Motor neuron (in vitro differentiated cells): ENCODE data around the gene RPS19BP1. TPM values are rescaled to one million over a fixed set of nuclear protein-coding genes. Genes with fewer than 3 reads are reported as not detected.
A peak's percentile ranks its signal among the peaks of the same experiment; 100 is the strongest.

Experiments used
- ATAC-seq, 8 experiments: fragments of 200-7000 bp; cut with Tn5 transposase; replicated peaks in 6 of 8; 2 replicates each; pipeline ENCODE4 v1.8.0; 2021; ENCODE audit warnings: mild to moderate bottlenecking in 8 of 8, moderate library complexity in 8 of 8
- H3K27ac ChIP-seq, 2 donors: fragments of 250-450 bp; sonication (Bioruptor Pico); 2 replicates each; pipeline ENCODE4 v1.9.0; 2021; ENCODE audit warnings: antibody characterized with exemption in 2 of 2, mild to moderate bottlenecking in 2 of 2, moderate library complexity in 1 of 2
- H3K4me1 ChIP-seq, 2 donors: fragments of 250-450 bp; sonication (Bioruptor Pico); replicated peaks in 1 of 2; 2 replicates each; pipeline ENCODE4 v1.6.1; 2021; ENCODE audit warnings: antibody characterized with exemption in 2 of 2, mild to moderate bottlenecking in 2 of 2, moderate library complexity in 1 of 2
- H3K4me3 ChIP-seq, 5 donors: fragments of 250-450 bp; sonication (Bioruptor Pico); 2 replicates each; pipeline ENCODE4 v1.9.0; 2021; ENCODE audit warnings: antibody characterized with exemption in 5 of 5, mild to moderate bottlenecking in 5 of 5, moderate library complexity in 4 of 5
- WGBS, 10 experiments: fragments of 450-650 bp; shearing (Covaris generic); methylation state at CpG; one replicate each; pipeline ENCODE4 v1.0.0; 2022; 5-methylcytosine and 5-hydroxymethylcytosine counted together
- in situ Hi-C, 9 experiments: fragments of 400-800 bp; cut with MboI; loops; one replicate each; pipeline ENCODE4 v1.15.0; 2021; ENCODE audit warnings: low sequenced_read_pairs in 9 of 9, low pct_unique_long_range_greater_than_20kb in 2 of 9; ENCODE audit not compliant: unreplicated experiment in 9 of 9
- total RNA-seq, 8 experiments: library from RNA; unstranded; fragments of 300-600 nt; gene quantifications; 2 replicates each; pipeline versions ENCODE4 v1.2.3 to v1.2.4, GENCODE V29; 2022

RPS19BP1 gene
- total RNA-seq, 8 experiments from 2014 or later, result 69.1 to 114 (median 89.9) TPM

GRCh38 chr22:39490135-39490798 is 42.3 kb downstream of the RPS19BP1 start:
- H3K4me1 ChIP-seq, result peaks cover 0 to 5% of the 10 kb centered on the region in 2 donors
- in situ Hi-C loops, result loop anchor here in 1 of 9 experiments (25.0 kb wide), 1 partner anchor 328 kb away; the partner anchor contains the start of gene CBX7
- H3K4me3 ChIP-seq, result no peak overlapping the region
- H3K27ac ChIP-seq, result no peak overlapping the region
- WGBS, 10 experiments, result 0 to 53% (median 32%) methylated on average over 2 to 8 of the region's 13 CpGs; no CpG with 5 or more reads in 4 of the 10 experiments
- ATAC-seq, result peak; percentile 53 to 92 (median 82)

GRCh38 chr22:39489094-39490068 is 43.2 kb downstream of the RPS19BP1 start:
- peaks cover 0 to 5% of the 10 kb centered on the region in 2 donors for H3K4me1 ChIP-seq
- 10 to 100% (median 80%) methylated on average over 1 to 5 of the region's 17 CpGs; no CpG with 5 or more reads in 3 of the 10 experiments for WGBS, 10 experiments
- H3K4me3 ChIP-seq, result no peak overlapping the region
- H3K27ac ChIP-seq, result no peak overlapping the region
- in situ Hi-C loops, result loop anchor here in 1 of 9 experiments (25.0 kb wide), 1 partner anchor 327 kb away; the partner anchor contains the start of gene CBX7
- no peak for ATAC-seq

GRCh38 chr22:39488563-39489083 is 43.9 kb downstream of the RPS19BP1 start:
- ATAC-seq, result no peak
- Histone ChIP-seq H3K27ac (no peak overlapping the region), H3K4me1 (peaks cover 0 to 5% of the 10 kb centered on the region in 2 donors), H3K4me3 (no peak overlapping the region)
- in situ Hi-C loops, result loop anchor here in 1 of 9 experiments (25.0 kb wide), 1 partner anchor 326 kb away; the partner anchor contains the start of gene CBX7
- 94 to 100% (median 100%) methylated on average over 1 to 13 of the region's 39 CpGs; no CpG with 5 or more reads in 7 of the 10 experiments for WGBS, 10 experiments

- no peak for ATAC-seq
- H3K4me3 ChIP-seq, result no peak overlapping the region
- in situ Hi-C loops, result loop anchor here in 1 of 9 experiments (25.0 kb wide), 1 partner anchor 326 kb away; the partner anchor contains the start of gene CBX7
- H3K4me1 ChIP-seq, result peaks cover 0 to 5% of the 10 kb centered on the region in 2 donors
- WGBS, 10 experiments, result 91 to 100% (median 100%) methylated on average over 1 to 36 of the region's 70 CpGs; no CpG with 5 or more reads in 5 of the 10 experiments
- no peak overlapping the region for H3K27ac ChIP-seq
Measured at GRCh38 chr22:39487826-39488520, 44.6 kb downstream of the RPS19BP1 start.

GRCh38 chr22:39486951-39487825 is 45.4 kb downstream of the RPS19BP1 start:
- in situ Hi-C loops, result loop anchor here in 1 of 9 experiments (25.0 kb wide), 1 partner anchor 325 kb away; the partner anchor contains the start of gene CBX7
- Histone ChIP-seq H3K4me3 (no peak overlapping the region), H3K27ac (no peak overlapping the region), H3K4me1 (peaks cover 0 to 5% of the 10 kb centered on the region in 2 donors)
- 80 to 90% methylated on average over 1 to 15 of the region's 45 CpGs; no CpG with 5 or more reads in 8 of the 10 experiments for WGBS, 10 experiments
- ATAC-seq, result peak in 4 of 8 experiments; percentile 14 to 93 (median 80)

GRCh38 chr22:39482768-39483167 is 49.8 kb downstream of the RPS19BP1 start:
- Histone ChIP-seq H3K4me3 (no peak overlapping the region), H3K27ac (no peak overlapping the region), H3K4me1 (no peaks in the 10 kb centered on the region)
- 90 to 100% methylated on average over 1 to 3 of the region's 3 CpGs; no CpG with 5 or more reads in 8 of the 10 experiments for WGBS, 10 experiments
- ATAC-seq, result peak in 1 of 8 experiments; percentile 9
- in situ Hi-C loops, result loop anchor here in 1 of 9 experiments (25.0 kb wide), 1 partner anchor 320 kb away; the partner anchor contains the start of gene CBX7

GRCh38 chr22:39481595-39481994 is 51.0 kb downstream of the RPS19BP1 start:
- H3K4me3 ChIP-seq, result no peak overlapping the region
- ATAC-seq, result no peak
- no peaks in the 10 kb centered on the region for H3K4me1 ChIP-seq
- H3K27ac ChIP-seq, result no peak overlapping the region
- in situ Hi-C loops, result loop anchor here in 1 of 9 experiments (25.0 kb wide), 1 partner anchor 319 kb away; the partner anchor contains the start of gene CBX7
- WGBS, 10 experiments, result 40 to 90% (median 80%) methylated on average over 1 to 5 of the region's 5 CpGs; no CpG with 5 or more reads in 5 of the 10 experiments

- ATAC-seq, result peak in 5 of 8 experiments; percentile 32 to 62 (median 53)
Measured at GRCh38 chr22:39481054-39481453, 51.5 kb downstream of the RPS19BP1 start.

GRCh38 chr22:39480557-39480956 is 52.0 kb downstream of the RPS19BP1 start:
- Histone ChIP-seq H3K4me1 (peaks cover 8 to 10% of the 10 kb centered on the region in 2 donors), H3K4me3 (no peak overlapping the region), H3K27ac (no peak overlapping the region)
- ATAC-seq, result peak in 4 of 8 experiments; percentile 8 to 83 (median 35)
- WGBS, 10 experiments, result 20% methylated on average over 1 of the region's 1 CpG; no CpG with 5 or more reads in 9 of the 10 experiments
- in situ Hi-C loops, result loop anchor here in 1 of 9 experiments (25.0 kb wide), 1 partner anchor 318 kb away; the partner anchor contains the start of gene CBX7

More at GRCh38 chr22:39481054-39481453, 51.5 kb downstream of the RPS19BP1 start:
- Histone ChIP-seq H3K4me3 (no peak overlapping the region), H3K27ac (no peak overlapping the region), H3K4me1 (peaks cover 3 to 5% of the 10 kb centered on the region in 2 donors)
- WGBS, 10 experiments, result 53 to 90% (median 83%) methylated on average over 1 to 9 of the region's 16 CpGs; no CpG with 5 or more reads in 5 of the 10 experiments
- in situ Hi-C loops, result loop anchor here in 1 of 9 experiments (25.0 kb wide), 1 partner anchor 319 kb away; the partner anchor contains the start of gene CBX7

GRCh38 chr22:39479254-39479653 is 53.3 kb downstream of the RPS19BP1 start:
- Histone ChIP-seq H3K4me1 (peaks cover 21 to 23% of the 10 kb centered on the region in 2 donors), H3K27ac (no peak overlapping the region), H3K4me3 (no peak overlapping the region)
- in situ Hi-C loops, result loop anchor here in 1 of 9 experiments (25.0 kb wide), 1 partner anchor 317 kb away; the partner anchor contains the start of gene CBX7
- WGBS, 10 experiments, result no CpG with 5 or more reads among the region's 3 CpGs
- no peak for ATAC-seq
